Left ventricle myocardium inferior (tissue), 1 donor: ENCODE measurements around the gene PTPN6. TPM values are rescaled to one million over a fixed set of nuclear protein-coding genes. Genes with fewer than 3 reads are reported as not detected.

Experiments
- DNase-seq: peaks from one replicate; pipeline ENCODE4 v3.0.0-alpha.2; 2020
- H3K27ac ChIP-seq: fragments of 200-600 bp; replicated peaks from 2 replicates; pipeline ENCODE4 v1.8.0; 2021
- H3K27me3 ChIP-seq: fragments of 200-600 bp; 2 replicates; pipeline ENCODE4 v1.8.0; 2021; ENCODE audit warnings: low read depth
- H3K36me3 ChIP-seq: fragments of 200-600 bp; 2 replicates; pipeline ENCODE4 v1.8.0; 2021
- H3K4me1 ChIP-seq: fragments of 200-600 bp; 2 replicates; pipeline ENCODE4 v1.8.0; 2021
- H3K4me3 ChIP-seq: fragments of 200-600 bp; 2 replicates; pipeline ENCODE4 v1.8.0; 2021; ENCODE audit warnings: mild to moderate bottlenecking, moderate library complexity
- H3K9me3 ChIP-seq: fragments of 200-600 bp; replicated peaks from 2 replicates; pipeline ENCODE4 v1.8.0; 2021
- CTCF ChIP-seq: fragments of 200-600 bp; IDR thresholded peaks from 2 replicates; pipeline ENCODE4 v1.8.0; 2021; ENCODE audit warnings: antibody characterized with exemption, mild to moderate bottlenecking, borderline replicate concordance
- intact Hi-C: fragments of 100-400 bp; cut with micrococcal nuclease; formaldehyde crosslinking; loops from one replicate; pipeline ENCODE4 v1.11.0; 2022
- total RNA-seq: library from RNA; stranded (reverse); fragmentation: NEBNext Ultra II Directional; extraction: Animal tissue kit (Norgen Biotek cat#: 25700); gene quantifications from one replicate; pipeline ENCODE4 v1.2.1, GENCODE V29; 2021
- donor health status: DM: no; HTN: yes; CAD: no; lungs with severe emphysema.

PTPN6 gene
- total RNA-seq, 1 donor from 2014 or later = 6.7 TPM

- peaks cover 92% of the 10 kb centered on the region for H3K36me3 ChIP-seq
- no peak overlapping the region for H3K4me3 ChIP-seq
- no peak for DNase-seq
- TF ChIP-seq CTCF = no peak
- no peaks in the 10 kb centered on the region for H3K27me3 ChIP-seq
- peaks cover 31% of the 10 kb centered on the region for H3K4me1 ChIP-seq
- no peaks in the 10 kb centered on the region for H3K9me3 ChIP-seq
- H3K27ac ChIP-seq = peak overlapping the region; percentile 76
- intact Hi-C loops = no loop called here
Observed at GRCh38 chr12:6979021-6979420, 27.9 kb downstream of the PTPN6 start.

GRCh38 chr12:6979453-6979852 lies 28.3 kb downstream of the PTPN6 start:
- Histone ChIP-seq H3K9me3 (no peaks in the 10 kb centered on the region), H3K27ac (peak overlapping the region; percentile 76), H3K36me3 (peaks cover 92% of the 10 kb centered on the region), H3K4me3 (no peak overlapping the region), H3K27me3 (no peaks in the 10 kb centered on the region), H3K4me1 (peaks cover 35% of the 10 kb centered on the region)
- DNase-seq = no peak
- no peak for TF ChIP-seq CTCF
- intact Hi-C loops = no loop called here

- no peak for DNase-seq
- H3K27me3 ChIP-seq = no peaks in the 10 kb centered on the region
- peaks cover 89% of the 10 kb centered on the region for H3K36me3 ChIP-seq
- no peaks in the 10 kb centered on the region for H3K9me3 ChIP-seq
- intact Hi-C loops = no loop called here
- no peak overlapping the region for H3K4me3 ChIP-seq
- peaks cover 36% of the 10 kb centered on the region for H3K4me1 ChIP-seq
- TF ChIP-seq CTCF = no peak
- peak overlapping the region; percentile 76 for H3K27ac ChIP-seq
Observed at GRCh38 chr12:6980075-6980474, 28.9 kb downstream of the PTPN6 start.

GRCh38 chr12:6980740-6981139 lies 29.6 kb downstream of the PTPN6 start:
- no peaks in the 10 kb centered on the region for H3K27me3 ChIP-seq
- H3K27ac ChIP-seq = peak overlapping the region; percentile 76
- no peak for DNase-seq
- no peak for TF ChIP-seq CTCF
- no peaks in the 10 kb centered on the region for H3K9me3 ChIP-seq
- intact Hi-C loops = no loop called here
- no peak overlapping the region for H3K4me3 ChIP-seq
- H3K36me3 ChIP-seq = peaks cover 82% of the 10 kb centered on the region
- H3K4me1 ChIP-seq = peaks cover 36% of the 10 kb centered on the region

- no peak for DNase-seq
- Histone ChIP-seq H3K27me3 (no peaks in the 10 kb centered on the region), H3K4me3 (no peak overlapping the region), H3K9me3 (no peaks in the 10 kb centered on the region), H3K4me1 (peaks cover 36% of the 10 kb centered on the region), H3K36me3 (peaks cover 76% of the 10 kb centered on the region), H3K27ac (peak overlapping the region; percentile 76)
- TF ChIP-seq CTCF = no peak
- intact Hi-C loops = no loop called here
Observed at GRCh38 chr12:6981152-6982052, 30.2 kb downstream of the PTPN6 start.
